NCI-H1105 (cell line): ENCODE data around the gene MARK2.

ENCODE experiments used
- DNase-seq: peaks from one replicate; lab custom pipeline; 2025; lab: John Stamatoyannopoulos, UW

The MARK2 gene

GRCh38 chr11:63882555-63883242 is 43.8 kb downstream of the MARK2 start:
- DNase-seq, result no peak

DNA sequence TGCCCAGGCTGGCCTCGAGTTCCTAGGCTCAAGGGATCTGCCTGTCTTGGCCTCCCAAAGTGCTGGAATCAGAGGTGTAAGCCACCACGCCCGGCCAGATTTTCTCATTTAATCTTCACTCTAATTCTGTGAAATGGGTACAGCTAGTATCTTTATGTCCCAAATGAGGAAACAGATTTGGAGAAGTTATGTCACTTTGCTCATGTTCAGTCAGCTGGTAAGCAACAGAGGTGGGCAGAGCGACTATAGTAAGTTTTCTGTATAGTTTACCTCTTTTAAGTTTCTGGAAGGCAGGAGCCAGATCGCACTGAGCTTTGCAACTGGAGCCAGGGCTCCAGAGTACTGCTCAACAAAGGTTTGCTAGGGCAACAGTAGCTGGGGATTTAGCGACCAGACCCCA is 44.9 kb downstream of the MARK2 start:
- DNase-seq, result no peak

GRCh38 chr11:63884196-63884932 is 45.5 kb downstream of the MARK2 start:
- DNase-seq, result no peak

DNA sequence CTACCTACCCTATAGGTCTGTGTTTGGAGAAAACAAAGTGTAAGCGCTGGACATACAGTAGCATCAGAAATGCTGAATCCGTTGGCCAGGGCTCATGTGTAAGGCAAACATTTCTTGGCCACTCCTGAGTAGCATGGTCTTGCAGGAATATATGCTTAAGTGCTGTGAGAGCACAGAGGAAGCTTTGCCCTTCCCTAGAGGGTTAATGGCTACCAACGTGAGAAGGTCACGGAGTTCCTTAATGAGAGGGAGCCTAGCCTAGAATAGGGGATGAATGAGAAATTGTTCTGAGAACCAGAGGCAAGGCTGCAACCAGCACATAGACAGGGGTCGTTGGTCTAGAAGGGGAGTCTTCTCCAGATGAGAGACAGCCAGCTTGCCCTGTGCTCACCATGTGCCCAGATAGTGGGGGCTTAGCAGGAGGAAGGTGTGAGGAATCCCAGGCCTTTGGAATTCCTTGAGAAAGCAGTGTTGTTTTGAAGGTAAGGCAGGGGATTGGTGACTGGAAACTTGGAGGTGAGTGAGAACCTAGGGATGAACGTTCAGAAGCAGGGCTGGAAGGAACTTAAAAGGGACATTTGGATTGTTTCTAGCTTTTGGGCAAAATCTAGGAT is 48.6 kb downstream of the MARK2 start:
- DNase-seq, result no peak

GRCh38 chr11:63888170-63889086 is 49.5 kb downstream of the MARK2 start:
- peak; percentile 38 for DNase-seq

DNA sequence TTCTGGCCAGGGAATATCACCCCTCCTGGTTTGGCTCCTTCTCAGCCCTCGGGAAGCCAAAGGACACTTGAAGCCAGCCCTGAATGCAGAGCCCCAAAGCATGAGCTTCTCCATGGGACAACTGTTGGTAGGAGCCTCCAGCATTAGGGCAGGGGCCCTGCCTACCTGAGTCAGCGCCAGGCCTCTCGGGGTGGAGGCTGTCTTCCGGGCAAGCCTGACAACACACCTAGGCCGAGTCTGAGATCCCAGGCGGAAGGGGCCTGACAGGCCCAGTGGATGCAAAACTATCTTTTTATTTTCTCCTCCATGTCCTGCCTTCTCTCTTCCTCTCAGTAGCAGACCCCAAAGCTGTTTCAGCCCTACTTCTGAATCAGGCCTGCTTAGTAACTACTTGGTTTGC is 50.4 kb downstream of the MARK2 start:
- DNase-seq, result no peak

DNA sequence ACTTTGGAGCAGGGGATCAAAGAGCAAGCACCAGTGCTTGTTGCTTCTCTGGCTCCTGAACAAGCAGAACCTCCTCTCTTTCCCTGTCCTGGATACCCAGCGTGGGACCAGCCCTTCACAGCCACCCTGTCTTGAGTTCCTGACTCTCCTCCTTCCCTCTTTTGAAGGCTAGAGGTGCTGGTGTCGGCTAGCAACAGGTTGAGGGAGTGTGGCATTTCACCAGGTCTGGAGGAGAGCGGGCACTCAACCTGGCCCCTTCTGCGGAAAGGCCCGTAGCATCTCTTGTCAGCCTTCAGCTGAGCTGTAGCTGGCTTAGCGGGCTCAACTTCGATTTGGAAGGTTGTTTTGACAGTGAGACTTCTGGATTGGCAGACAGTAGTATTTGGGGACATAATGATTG is 51.5 kb downstream of the MARK2 start:
- DNase-seq, result no peak

GRCh38 chr11:63892228-63892627 is 53.3 kb downstream of the MARK2 start:
- no peak for DNase-seq

DNA sequence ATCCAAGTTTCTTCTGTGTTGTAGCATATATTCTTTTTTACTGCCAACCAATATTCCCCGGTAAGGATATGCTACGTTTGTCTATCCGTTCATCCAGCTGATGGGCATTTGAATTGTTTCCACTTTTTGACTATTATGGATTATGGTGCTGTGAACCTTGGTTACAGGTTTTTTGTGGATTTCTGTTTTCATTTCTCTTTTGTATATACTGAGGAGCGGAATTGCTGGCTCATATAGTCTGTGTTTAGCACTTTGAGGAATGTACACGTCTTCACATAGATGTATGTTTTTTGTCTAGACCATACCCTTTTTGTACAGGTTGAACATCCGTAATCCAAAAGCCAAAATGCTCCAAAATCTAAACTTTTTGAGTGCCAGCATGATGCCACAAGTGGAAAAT is 54.4 kb downstream of the MARK2 start:
- DNase-seq, result no peak

GRCh38 chr11:63896071-63896470 is 57.2 kb downstream of the MARK2 start:
- no peak for DNase-seq

- no peak for DNase-seq
Observed at GRCh38 chr11:63897459-63898146, 58.7 kb downstream of the MARK2 start.

DNA sequence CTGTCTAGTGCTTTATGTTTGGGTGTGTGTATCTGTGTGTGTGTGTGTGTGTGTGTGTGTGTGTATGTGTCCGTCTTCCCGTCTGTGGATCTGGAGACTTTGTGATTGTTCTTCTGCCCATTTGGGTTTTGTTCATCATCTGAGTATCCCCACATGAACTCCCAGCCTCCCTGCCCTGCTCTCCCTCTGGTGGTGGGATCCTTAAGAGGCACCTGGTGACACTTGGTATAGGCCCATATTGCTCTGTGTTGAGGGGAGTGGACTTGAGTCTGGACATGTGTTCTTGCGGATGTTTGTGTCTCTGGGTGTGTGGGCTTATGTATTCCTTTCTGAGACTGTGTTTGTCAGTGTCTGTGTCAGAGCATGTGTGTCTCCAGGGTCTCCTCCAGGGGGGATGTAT is 62.8 kb downstream of the MARK2 start:
- DNase-seq, result no peak

- no peak for DNase-seq
Observed at GRCh38 chr11:63903884-63904283, 65.0 kb downstream of the MARK2 start.

DNA sequence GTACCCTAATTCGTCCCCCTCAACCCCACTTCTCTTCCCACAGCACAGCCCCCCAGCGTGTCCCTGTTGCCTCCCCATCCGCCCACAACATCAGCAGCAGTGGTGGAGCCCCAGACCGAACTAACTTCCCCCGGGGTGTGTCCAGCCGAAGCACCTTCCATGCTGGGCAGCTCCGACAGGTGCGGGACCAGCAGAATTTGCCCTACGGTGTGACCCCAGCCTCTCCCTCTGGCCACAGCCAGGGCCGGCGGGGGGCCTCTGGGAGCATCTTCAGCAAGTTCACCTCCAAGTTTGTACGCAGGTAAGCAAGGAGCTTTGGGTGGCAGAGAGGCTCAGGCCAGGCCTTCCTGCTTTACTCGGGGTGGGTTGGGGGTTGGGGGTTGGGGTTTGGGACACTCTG is 65.8 kb downstream of the MARK2 start:
- no peak for DNase-seq

DNA sequence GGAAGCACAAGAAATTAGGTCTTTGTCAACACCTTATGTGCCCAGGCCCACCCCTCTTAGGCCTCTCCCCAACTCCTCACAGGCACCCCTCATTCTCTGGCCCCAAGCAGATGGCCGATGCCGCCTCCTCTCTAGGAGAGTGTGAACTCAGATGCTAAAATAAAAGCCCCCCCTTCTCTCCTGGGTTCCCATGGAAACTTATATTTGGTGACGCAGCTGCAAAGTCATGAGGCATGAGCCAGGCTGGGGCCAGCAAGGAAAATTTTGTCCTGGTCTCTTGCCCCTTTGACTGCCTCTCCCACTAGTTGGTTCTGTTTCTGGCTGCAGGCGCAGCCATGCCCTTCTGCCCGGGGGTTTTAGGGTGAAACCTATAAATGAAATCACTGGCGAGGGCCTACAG is 66.3 kb downstream of the MARK2 start:
- DNase-seq, result no peak

- no peak for DNase-seq
Observed at GRCh38 chr11:63906087-63906486, 67.2 kb downstream of the MARK2 start.

DNA sequence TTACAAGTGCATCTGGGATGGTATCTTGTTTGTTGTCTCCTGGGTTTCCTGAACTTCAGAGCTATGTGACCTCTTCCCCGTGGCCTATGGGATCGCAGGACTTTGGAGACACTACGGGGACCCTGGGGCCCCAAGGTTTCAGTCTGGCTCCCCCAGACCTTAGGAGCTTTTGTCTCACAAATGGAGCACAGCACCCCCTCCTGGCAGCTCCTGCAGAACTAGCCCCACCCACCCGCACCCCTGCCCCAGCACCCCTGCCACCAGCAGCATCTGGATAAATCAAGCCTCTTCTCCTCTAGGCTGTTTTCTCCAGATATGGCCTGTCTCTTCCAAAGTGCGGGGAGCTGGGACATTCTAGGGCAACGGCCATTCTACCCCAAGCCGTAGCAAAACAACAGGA is 67.7 kb downstream of the MARK2 start:
- no peak for DNase-seq

GRCh38 chr11:63907063-63907462 is 68.2 kb downstream of the MARK2 start:
- DNase-seq, result no peak

DNA sequence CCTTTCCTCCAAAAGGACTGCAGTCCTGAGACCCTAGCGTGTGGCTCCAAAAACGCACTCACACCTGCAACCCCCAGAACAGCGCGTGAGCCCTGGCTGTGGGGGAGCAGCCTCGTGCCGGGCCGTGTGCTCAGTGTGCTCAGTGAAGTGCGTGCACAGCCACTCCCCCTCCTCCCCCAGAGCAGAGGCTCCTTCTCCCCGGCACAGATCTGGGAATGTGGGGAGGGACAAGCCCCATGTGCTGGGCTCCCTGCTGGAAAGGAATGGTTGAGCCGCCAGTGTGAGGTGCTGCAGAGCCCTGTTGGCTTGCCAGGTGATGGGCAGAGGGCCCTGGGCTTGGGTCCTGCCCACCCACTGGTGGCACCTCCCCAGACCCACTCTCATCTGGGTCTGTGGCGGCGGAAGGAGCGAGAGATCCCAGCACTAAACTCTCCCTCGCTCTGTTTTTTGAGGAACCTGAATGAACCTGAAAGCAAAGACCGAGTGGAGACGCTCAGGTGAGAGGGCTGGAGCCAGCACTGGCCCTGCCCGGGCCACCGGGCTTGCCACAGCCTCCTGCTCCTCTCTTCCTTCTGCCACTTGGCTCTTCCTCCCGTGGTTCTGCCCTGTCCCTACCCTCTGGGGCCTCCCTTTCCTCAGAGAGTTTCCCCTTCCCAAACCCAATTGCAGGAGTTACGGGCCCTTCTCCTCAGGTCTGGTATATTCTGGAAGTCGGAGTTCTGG is 69.1 kb downstream of the MARK2 start:
- DNase-seq, result no peak

DNA sequence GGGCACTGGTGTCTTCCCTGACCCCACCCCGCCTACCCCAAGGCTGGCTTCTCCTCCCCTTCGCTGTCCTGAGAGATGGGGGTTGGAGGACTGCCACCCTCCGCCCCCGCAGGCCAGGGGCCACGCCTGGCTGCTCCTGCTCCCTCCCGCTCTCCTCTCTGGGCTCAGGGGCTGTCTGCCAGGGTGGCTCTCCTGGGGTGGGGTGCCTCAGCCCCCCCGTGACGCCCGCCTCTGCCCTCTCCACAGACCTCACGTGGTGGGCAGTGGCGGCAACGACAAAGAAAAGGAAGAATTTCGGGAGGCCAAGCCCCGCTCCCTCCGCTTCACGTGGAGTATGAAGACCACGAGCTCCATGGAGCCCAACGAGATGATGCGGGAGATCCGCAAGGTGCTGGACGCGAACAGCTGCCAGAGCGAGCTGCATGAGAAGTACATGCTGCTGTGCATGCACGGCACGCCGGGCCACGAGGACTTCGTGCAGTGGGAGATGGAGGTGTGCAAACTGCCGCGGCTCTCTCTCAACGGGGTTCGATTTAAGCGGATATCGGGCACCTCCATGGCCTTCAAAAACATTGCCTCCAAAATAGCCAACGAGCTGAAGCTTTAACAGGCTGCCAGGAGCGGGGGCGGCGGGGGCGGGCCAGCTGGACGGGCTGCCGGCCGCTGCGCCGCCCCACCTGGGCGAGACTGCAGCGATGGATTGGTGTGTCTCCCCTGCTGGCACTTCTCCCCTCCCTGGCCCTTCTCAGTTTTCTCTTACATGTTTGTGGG is 69.9 kb downstream of the MARK2 start:
- no peak for DNase-seq
